ENCODE data around the gene VILL.
"Not testable (repeated sequence)": the region's sequence is repeated elsewhere in the genome, so short reads cannot be mapped to it uniquely, and the experiment has no call there.

VILL gene

GRCh38 chr3:38019658-38020341 is 29.2 kb downstream of the VILL start:
- no peak for DNase-seq

- no peak for DNase-seq
These were observed 29.7 kb downstream of the VILL start for GRCh38 chr3:38020342-38020726.

GRCh38 chr3:38021196-38021595 is 30.6 kb downstream of the VILL start:
- no peak for DNase-seq

- no peak for DNase-seq
These were observed 31.7 kb downstream of the VILL start for GRCh38 chr3:38022301-38022700.

GRCh38 chr3:38022896-38023709 is 32.5 kb downstream of the VILL start:
- DNase-seq, result no peak

- no peak for DNase-seq
These were observed 36.3 kb downstream of the VILL start for GRCh38 chr3:38026856-38027255.

GRCh38 chr3:38027466-38028465 is 37.2 kb downstream of the VILL start:
- DNase-seq, result no peak

GRCh38 chr3:38028621-38029361 is 38.2 kb downstream of the VILL start:
- DNase-seq, result no peak

GRCh38 chr3:38029400-38030125 is 39.0 kb downstream of the VILL start, which contains the start of gene PLCD1:
TSS of gene PLCD1 (minus strand) at chr3:38029642. CDS start at chr3:38029539, 103 bp downstream.
- no peak for DNase-seq

GRCh38 chr3:38030126-38031021 is 39.8 kb downstream of the VILL start:
- no peak for DNase-seq

GRCh38 chr3:38031022-38031994 is 40.7 kb downstream of the VILL start:
- DNase-seq, result peak; percentile 68 to 73

GRCh38 chr3:38032328-38032865 is 41.8 kb downstream of the VILL start:
- DNase-seq, result no peak

- DNase-seq, result not testable (repeated sequence)
These were observed 43.0 kb downstream of the VILL start for GRCh38 chr3:38033586-38033985.

GRCh38 chr3:38034335-38034734 is 43.7 kb downstream of the VILL start:
- not testable (repeated sequence) for DNase-seq

- no peak for DNase-seq
These were observed 45.7 kb downstream of the VILL start for GRCh38 chr3:38036286-38036685.

- no peak for DNase-seq
These were observed 46.3 kb downstream of the VILL start for GRCh38 chr3:38036906-38037305.

GRCh38 chr3:38038447-38038911 is 47.9 kb downstream of the VILL start:
- no peak for DNase-seq

GRCh38 chr3:38039101-38039898 is 48.7 kb downstream of the VILL start, which contains the start of gene DLEC1:
TSS of gene DLEC1 (plus strand) at chr3:38039208. CDS start at chr3:38039226, 18 bp downstream.
- DNase-seq, result no peak
